COR-L47 (cell line): ENCODE data around the gene NR2F6.

Experiments used
- DNase-seq: peaks from one replicate; lab custom pipeline; 2025; lab: John Stamatoyannopoulos, UW

The NR2F6 gene

DNA sequence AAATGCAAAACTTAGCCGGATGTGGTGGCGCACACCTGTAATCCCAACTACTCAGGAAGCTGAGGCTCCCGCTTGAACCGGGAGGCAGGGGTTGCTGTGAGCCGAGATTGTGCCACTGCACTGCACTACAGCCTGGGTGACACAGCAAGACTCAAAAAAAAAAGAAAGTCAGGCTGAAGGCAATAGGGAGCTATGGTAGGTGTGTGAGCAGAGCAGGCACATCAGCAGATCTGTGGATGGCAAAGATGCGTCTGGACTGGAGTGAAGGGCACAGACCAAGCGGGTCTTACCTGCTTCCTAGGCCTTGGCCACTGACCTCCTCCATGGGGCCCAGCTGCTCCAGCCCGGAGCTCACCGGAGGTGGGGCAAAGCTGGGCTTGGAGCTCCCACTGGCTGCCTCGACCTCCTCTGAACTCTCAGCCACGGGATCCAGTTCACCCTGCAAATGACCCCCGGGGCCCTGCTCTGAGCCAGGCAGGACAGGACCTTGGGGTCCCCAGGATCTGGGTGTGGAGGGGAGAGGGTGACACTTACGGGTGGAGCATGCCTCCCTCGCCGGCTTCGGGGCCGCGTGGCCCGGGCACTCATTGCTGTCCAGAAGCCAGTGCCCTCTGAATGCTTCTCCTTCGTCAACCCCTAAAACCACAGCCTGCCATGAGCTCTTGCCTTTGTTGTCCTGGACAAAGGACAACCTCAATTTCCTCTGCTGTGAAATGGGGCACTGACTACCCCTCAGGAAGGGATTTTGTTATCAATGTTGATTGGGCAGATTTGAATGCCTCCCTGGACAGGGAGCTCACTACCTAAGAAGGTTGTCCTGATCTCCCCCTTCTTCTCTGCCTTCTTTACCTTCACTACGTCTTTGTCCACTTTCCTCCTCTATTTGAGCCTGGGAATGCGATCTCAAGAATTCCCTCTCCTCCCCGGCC, 18.3 kb upstream of the NR2F6 start:
- no peak for DNase-seq

GRCh38 chr19:17262557-17262956, 16.8 kb upstream of the NR2F6 start:
- no peak for DNase-seq

GRCh38 chr19:17260842-17261325, 15.2 kb upstream of the NR2F6 start:
- DNase-seq = peak; percentile 77

GRCh38 chr19:17259934-17260333, 14.2 kb upstream of the NR2F6 start:
- DNase-seq = no peak

DNA sequence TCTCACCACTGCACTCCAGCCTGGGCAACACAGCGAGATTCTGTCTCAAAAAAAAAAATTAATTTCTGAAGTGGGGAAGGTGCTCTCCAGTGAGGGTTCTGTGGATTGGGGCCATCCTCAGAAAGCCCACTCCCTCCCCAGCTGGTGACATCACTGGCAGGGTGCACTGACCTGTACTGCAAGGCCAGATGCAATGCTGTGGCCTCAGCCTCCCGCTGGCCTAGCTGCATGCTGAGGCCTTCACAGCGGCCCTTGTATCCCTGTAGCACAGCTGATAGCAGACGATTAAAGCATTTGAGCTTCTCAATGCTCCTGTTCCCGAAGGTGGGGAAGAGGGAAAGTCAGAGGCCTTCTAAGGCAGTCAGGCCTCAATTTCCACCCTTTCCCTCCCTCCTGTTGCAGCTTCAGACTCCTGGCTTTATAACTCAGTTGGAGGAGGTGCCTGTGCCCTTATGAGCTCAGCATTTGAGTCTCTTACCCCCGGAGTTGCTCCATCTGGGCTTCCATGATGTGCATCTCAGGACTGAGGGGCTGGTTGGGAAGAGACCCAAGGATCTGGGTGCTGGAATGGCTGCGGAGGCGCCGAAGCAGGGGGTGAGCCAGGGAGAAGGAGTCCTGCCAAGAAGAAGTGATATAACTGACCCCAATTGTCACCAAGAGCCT, 13.5 kb upstream of the NR2F6 start:
- no peak for DNase-seq

GRCh38 chr19:17256130-17256529, 10.4 kb upstream of the NR2F6 start:
- no peak for DNase-seq

DNA sequence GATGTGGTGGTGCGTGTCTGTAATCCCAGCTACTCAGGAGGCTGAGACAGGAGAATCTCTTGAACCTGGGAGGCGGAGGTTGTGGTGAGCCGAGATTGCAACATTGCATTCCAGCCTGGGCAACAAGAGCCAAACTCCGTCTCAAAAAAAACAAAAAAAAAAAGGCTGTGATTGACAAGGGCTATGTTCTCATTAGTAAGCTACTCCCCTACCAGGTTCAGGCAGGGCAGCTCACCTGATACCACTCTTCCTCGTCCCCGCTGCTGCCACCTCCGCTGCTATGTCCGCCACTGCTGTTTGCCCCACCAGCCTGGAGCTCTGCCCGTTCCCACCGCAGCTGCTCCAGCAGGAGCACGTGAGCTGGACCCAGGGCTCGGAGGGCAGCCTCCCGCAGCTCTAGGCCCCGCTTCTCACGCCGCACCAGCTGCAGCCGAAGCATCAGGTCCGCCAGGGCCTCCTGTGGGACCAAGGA, 9.5 kb upstream of the NR2F6 start:
- DNase-seq = no peak

GRCh38 chr19:17254636-17255035, 8.9 kb upstream of the NR2F6 start:
- no peak for DNase-seq

- DNase-seq = no peak
Measured at GRCh38 chr19:17249887-17250548, 4.3 kb upstream of the NR2F6 start.

DNA sequence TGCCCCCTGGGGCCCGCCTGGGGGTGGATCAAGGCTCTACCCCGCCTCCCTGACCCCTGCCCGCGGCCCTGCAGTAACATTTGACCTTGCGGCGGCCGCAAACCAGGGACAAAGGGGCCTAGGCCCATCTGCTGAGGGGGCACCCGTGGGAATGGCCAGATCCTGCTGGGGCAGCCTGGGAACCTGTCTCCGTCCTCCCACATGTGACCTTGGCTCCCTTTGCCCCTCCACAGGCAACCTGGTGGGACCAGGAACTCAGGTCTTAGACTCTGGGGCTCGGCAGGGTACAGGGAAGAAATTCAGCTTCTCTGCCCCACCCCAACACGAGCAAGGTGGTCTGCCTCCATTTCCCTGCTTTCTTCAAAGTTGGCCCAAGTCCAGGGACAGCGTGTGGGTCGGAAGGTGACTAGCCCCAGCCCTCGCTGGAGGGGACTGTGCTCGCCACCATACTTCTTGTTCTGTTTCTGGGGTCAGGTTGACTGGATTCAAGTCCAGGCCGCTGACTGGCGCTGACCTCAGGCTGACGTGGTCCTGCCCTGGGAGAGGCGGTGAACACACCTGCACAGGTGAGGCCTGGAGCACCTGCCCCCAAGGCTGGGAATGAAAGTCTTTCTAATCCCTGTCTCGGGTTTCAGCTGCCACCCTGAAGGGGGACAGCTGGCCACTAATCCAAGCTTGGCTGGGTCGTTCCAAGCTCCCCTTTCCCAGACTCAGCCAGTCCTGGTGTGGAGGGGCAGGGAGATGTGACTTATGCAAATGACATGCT, 2.5 kb upstream of the NR2F6 start:
- DNase-seq = no peak

DNA sequence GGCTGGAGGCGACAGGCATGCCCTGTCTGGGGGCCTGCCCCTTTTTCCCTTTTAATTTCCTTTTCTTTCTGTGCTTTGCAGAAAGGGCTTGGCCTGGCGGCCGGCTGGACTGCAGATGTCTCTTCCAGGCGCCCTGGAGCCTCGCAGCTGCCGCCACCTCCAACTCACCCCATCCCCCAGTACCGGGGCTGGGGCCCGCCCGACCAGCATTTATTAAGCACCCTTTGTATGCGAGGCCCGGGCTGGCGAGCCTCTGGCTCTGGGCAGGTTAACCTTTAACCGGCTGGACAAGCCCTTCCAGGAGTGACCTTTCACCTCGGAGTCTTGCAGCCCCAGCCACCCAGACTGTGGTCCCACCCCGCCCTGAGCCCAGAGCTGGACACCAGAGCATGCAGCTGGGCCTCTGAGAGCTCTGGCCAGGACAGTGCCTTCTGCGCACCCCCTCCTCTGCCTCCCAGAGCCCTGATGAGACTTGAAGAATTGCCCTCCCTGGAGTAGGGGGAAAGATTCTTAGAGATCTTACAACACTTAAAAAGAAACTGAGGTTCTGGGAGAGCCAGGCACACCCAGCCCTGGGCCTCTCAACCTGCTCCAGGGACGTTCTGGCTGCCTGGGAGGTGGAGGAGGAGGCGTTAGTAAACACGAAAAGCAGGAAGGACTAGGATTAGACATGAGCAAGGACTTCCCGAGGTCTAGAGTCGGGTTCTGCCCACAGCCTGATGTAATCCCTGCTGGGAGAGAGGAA, 1.1 kb upstream of the NR2F6 start:
- no peak for DNase-seq

GRCh38 chr19:17244618-17245534, 843 bp downstream of the NR2F6 start:
- DNase-seq = no peak

DNA sequence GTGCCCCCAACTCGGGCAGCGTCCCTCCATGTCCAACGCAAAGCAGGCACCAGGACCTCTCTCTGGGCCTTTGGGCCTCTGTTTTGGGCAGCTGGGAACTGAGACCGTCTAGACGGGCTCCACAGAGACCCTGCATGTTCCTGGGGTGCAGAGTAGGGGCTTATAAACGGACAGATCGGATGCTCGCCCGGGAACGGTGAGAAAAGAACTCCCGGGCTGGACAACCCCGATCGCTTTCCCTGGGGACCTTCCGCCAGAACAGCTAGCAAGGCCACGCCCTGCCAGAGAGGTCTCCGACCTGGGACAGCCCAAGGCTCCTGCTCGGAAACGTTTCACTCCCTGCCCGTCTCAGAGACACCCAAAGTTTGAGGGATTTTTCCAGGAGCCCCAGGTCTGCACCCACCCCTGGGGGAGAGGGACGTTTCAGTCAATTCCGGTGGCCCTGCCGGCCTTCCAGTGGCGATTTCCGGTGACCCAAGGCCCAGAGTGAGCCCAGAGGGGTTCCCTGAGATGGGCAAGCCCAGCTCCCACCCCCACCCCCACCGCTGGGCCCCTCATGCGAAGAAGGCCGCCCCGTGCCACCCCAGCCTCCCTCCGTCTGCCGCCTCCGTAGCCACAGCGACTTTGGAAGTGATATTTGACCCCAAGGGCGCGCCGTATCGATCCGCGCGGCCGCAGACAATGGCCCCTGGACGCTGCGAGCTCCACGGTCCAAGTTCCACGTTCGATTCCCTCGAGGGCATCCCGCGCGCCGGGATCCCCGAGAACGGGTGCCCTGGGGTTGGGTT, 1.7 kb downstream of the NR2F6 start:
- no peak for DNase-seq

GRCh38 chr19:17243211-17243829, 2.4 kb downstream of the NR2F6 start:
- no peak for DNase-seq

DNA sequence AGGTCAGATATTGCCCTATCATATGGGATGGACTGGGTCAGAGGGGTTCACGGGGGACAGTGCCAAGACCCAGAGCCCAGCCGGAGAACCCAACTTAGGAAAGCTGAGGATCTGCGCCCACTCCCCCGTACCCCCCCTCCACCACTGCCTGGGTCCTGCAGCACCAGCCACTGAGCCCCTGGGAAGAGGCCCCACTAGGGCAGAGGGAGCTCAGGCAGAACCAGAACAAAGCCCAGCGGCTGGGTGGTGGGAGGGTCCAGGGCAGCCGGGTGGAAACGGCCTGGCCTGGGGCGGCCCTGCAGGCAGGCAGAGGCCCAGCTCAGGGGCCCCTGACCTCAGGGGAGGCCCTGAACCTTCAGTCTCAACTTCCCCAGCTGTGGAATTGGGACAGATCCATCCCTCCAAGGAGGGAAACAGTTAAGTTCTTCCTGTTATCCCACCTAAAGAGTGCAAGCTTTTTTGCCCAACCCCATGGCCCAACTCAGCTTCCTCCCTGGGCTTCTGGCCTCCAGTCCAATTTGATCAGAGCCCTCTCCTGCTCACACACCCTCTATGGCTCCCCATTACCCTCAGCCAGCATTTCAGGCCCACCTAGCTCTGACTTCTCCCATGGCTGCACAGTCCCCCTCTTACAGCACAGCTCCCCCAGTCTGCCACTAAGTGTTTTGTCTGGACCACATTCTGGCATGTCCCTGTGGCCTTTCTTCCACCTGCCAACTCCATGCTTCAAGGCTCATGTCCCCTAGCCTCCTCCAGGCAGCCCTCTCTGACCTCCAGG, 3.1 kb downstream of the NR2F6 start:
- DNase-seq = no peak

DNA sequence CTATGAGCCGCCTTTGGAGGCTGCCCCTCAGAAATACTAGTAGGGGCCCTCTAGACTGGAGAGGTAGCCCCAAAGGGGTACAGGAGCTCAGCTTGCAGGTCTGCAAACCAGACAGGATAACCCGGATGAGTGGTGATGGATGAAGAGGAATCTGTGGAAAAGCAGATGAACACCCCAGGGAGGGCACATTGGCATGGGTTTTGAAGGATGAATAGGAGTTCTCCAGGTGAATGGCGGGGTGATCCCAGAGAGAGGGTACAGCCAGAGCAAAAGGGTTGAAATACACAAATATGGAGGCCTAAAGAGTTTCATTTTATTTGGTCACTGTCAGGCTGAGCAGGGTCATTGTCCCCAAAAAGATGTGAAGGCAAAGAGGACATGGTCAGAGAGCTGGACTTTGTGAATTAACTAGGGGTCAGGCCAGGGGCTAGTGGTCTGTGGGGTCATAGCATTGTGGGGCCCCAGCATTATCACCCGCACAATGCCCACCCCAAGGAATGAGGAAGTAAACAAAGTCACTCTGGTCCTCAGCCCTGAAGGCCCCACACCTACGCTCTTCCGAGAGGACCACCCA, 4.8 kb downstream of the NR2F6 start:
- DNase-seq = no peak

DNA sequence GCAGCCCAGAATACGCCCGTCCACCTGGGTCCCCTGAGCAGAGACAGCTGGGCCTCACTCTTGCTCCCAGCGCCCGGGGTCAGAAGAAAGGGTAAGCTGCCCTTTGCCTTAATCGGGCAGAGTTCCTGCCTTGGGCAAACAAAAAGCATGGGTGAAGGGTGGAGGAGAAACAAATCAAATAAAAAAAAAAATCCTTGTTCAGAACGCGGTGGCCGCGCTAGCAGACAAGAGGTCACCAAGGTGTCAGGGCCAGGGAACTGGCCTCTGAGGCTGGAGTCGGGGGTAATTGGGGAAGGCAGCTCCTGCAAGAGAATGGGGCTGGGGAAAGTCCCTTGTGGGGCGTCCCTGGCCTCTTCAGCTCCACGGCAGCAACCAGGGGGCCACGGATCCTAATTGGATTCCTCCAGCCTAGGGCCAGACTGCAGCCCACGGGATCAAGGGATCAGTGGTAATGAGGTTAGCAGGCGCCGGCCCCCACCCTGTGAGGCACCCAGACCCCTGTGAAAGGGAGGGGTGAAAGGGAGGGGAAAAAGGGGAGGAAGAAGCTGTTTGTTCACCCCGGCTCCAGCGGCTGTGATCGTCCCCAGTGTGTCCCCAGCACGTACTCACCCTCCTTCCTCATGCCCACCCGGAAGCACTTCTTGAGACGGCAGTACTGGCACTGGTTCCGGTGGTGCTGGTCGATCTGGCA, 5.5 kb downstream of the NR2F6 start:
- no peak for DNase-seq
